Measurements from ENCODE around the gene PODXL2.
"Not testable (repeated sequence)": the region's sequence is repeated elsewhere in the genome, so short reads cannot be mapped to it uniquely, and the experiment has no call there.

The PODXL2 gene

GRCh38 chr3:127692501-127693335 lies 63.7 kb downstream of the PODXL2 start:
- DNase-seq = no peak

GRCh38 chr3:127693336-127693843 lies 64.4 kb downstream of the PODXL2 start:
- no peak for DNase-seq

- DNase-seq = no peak
These were observed 65.7 kb downstream of the PODXL2 start for GRCh38 chr3:127694467-127695215.

GRCh38 chr3:127697551-127698240 lies 68.7 kb downstream of the PODXL2 start:
- DNase-seq = peak; percentile 51

- DNase-seq = no peak
These were observed 69.3 kb downstream of the PODXL2 start for GRCh38 chr3:127698286-127698685.

GRCh38 chr3:127698691-127699415 lies 69.9 kb downstream of the PODXL2 start:
- no peak for DNase-seq

GRCh38 chr3:127699416-127700300 lies 70.7 kb downstream of the PODXL2 start:
- DNase-seq = no peak

- DNase-seq = no peak
These were observed 71.4 kb downstream of the PODXL2 start for GRCh38 chr3:127700406-127700805.

GRCh38 chr3:127701280-127701911 lies 72.4 kb downstream of the PODXL2 start:
- no peak for DNase-seq

- no peak for DNase-seq
These were observed 73.2 kb downstream of the PODXL2 start for GRCh38 chr3:127702151-127702578.

GRCh38 chr3:127704840-127705239 lies 75.9 kb downstream of the PODXL2 start:
- not testable (repeated sequence) for DNase-seq

GRCh38 chr3:127706312-127706711 lies 77.3 kb downstream of the PODXL2 start:
- no peak for DNase-seq

GRCh38 chr3:127706785-127707351 lies 77.9 kb downstream of the PODXL2 start:
- no peak for DNase-seq

- no peak for DNase-seq
These were observed 78.9 kb downstream of the PODXL2 start for GRCh38 chr3:127707851-127708411.

- no peak for DNase-seq
These were observed 79.9 kb downstream of the PODXL2 start for GRCh38 chr3:127708837-127709236.

GRCh38 chr3:127709320-127710060 lies 80.5 kb downstream of the PODXL2 start:
- no peak for DNase-seq

GRCh38 chr3:127710155-127710941 lies 81.4 kb downstream of the PODXL2 start:
- no peak for DNase-seq

GRCh38 chr3:127711021-127711695 lies 82.2 kb downstream of the PODXL2 start:
- no peak for DNase-seq
